SK-N-SH treated with all-trans-retinoic acid at 6 μM for 48 hours (cell line): ENCODE results near the gene TECTB.

Experiments used
- ATAC-seq: fragments of 200-7000 bp; cut with Tn5 transposase; 3 replicates; pipeline ENCODE4 v1.9.1; 2020; ENCODE audit warnings: mild to moderate bottlenecking, moderate library complexity
- ARNTL ChIP-seq: fragments of 450-650 bp; formaldehyde crosslinking; IDR thresholded peaks from 2 replicates; pipeline ENCODE4 v1.5.0; 2020; ENCODE audit warnings: low read depth, mild to moderate bottlenecking, moderate library complexity, borderline replicate concordance
- BACH2 ChIP-seq: fragments of 250-450 bp; sonication (Bioruptor Pico); IDR thresholded peaks from 2 replicates; pipeline ENCODE4 v1.9.0; 2021; ENCODE audit warnings: mild to moderate bottlenecking, borderline replicate concordance
- CSDC2 ChIP-seq: fragments of 250-450 bp; sonication (Bioruptor Pico); IDR thresholded peaks from 2 replicates; pipeline ENCODE4 v1.5.0; 2020; ENCODE audit warnings: mild to moderate bottlenecking, moderate library complexity
- ESRRG ChIP-seq: fragments of 250-450 bp; sonication (Bioruptor Pico); IDR thresholded peaks from 2 replicates; pipeline ENCODE4 v1.6.1; 2021; ENCODE audit warnings: mild to moderate bottlenecking
- ISL1 ChIP-seq: fragments of 250-450 bp; sonication (Bioruptor Pico); IDR thresholded peaks from 2 replicates; pipeline ENCODE4 v2.1.2; 2022; ENCODE audit warnings: mild to moderate bottlenecking, moderate library complexity
- OSR1 ChIP-seq: fragments of 250-450 bp; sonication (Bioruptor Pico); IDR thresholded peaks from 2 replicates; pipeline ENCODE4 v1.8.0; 2022; ENCODE audit warnings: moderate library complexity, mild to moderate bottlenecking, inconsistent platforms
- RARB ChIP-seq: fragments of 250-450 bp; sonication (Bioruptor Pico); IDR thresholded peaks from 2 replicates; pipeline ENCODE4 v1.8.0; 2021; ENCODE audit warnings: mild to moderate bottlenecking, moderate library complexity
- SNAI2 ChIP-seq: fragments of 250-450 bp; sonication (Bioruptor Pico); IDR thresholded peaks from 2 replicates; pipeline ENCODE4 v1.5.0; 2020; ENCODE audit warnings: mild to moderate bottlenecking, moderate library complexity
- TCF4 ChIP-seq: fragments of 250-450 bp; sonication (Bioruptor Pico); IDR thresholded peaks from 2 replicates; pipeline ENCODE4 v1.8.0; 2021; ENCODE audit warnings: mild to moderate bottlenecking, moderate library complexity, borderline replicate concordance
- TOX ChIP-seq: fragments of 250-450 bp; sonication (Bioruptor Pico); IDR thresholded peaks from 2 replicates; pipeline ENCODE4 v1.8.0; 2021; ENCODE audit warnings: mild to moderate bottlenecking, moderate library complexity, borderline replicate concordance
- ZC3H10 ChIP-seq: fragments of 250-450 bp; sonication (Bioruptor Pico); IDR thresholded peaks from 2 replicates; pipeline ENCODE4 v1.5.1; 2021; ENCODE audit warnings: mild to moderate bottlenecking, moderate library complexity
- ZFP3 ChIP-seq: fragments of 250-450 bp; sonication (Bioruptor Pico); IDR thresholded peaks from 2 replicates; pipeline ENCODE4 v1.5.0; 2020; ENCODE audit warnings: mild to moderate bottlenecking, moderate library complexity
- ZFP30 ChIP-seq: fragments of 450-650 bp; formaldehyde crosslinking; IDR thresholded peaks from 2 replicates; pipeline ENCODE4 v1.5.0; 2022; ENCODE audit warnings: mild to moderate bottlenecking, moderate library complexity
- ZNF565 ChIP-seq: fragments of 450-650 bp; formaldehyde crosslinking; conservative IDR thresholded peaks from 2 replicates; pipeline ENCODE4 v1.5.0; 2020; ENCODE audit warnings: low read depth, mild to moderate bottlenecking, moderate library complexity
- ZNF70 ChIP-seq: fragments of 450-650 bp; formaldehyde crosslinking; IDR thresholded peaks from 2 replicates; pipeline ENCODE4 v1.5.0; 2020; ENCODE audit warnings: mild to moderate bottlenecking, moderate library complexity
- TF ChIP-seq, protein P1 (sequence below): fragments of 250-450 bp; sonication (Bioruptor Pico); IDR thresholded peaks from 2 replicates; pipeline ENCODE4 v1.5.1; 2021; ENCODE audit warnings: mild to moderate bottlenecking, moderate library complexity
- TF ChIP-seq, protein P2 (sequence below): fragments of 250-450 bp; sonication (Bioruptor Pico); IDR thresholded peaks from 2 replicates; pipeline ENCODE4 v1.8.0; 2021; ENCODE audit warnings: low read depth, mild to moderate bottlenecking, moderate library complexity, borderline replicate concordance

TECTB gene

GRCh38 chr10:112299456-112299855, 16.3 kb downstream of the TECTB start:
- no peak for ATAC-seq
- TF ChIP-seq, protein P1, sequence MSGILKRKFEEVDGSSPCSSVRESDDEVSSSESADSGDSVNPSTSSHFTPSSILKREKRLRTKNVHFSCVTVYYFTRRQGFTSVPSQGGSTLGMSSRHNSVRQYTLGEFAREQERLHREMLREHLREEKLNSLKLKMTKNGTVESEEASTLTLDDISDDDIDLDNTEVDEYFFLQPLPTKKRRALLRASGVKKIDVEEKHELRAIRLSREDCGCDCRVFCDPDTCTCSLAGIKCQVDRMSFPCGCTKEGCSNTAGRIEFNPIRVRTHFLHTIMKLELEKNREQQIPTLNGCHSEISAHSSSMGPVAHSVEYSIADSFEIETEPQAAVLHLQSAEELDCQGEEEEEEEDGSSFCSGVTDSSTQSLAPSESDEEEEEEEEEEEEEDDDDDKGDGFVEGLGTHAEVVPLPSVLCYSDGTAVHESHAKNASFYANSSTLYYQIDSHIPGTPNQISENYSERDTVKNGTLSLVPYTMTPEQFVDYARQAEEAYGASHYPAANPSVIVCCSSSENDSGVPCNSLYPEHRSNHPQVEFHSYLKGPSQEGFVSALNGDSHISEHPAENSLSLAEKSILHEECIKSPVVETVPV (CRISPR knock-in tag), result no peak
- TF ChIP-seq RARB (CRISPR knock-in tag) (no peak), ESRRG (CRISPR knock-in tag) (no peak), TCF4 (no peak), SNAI2 (CRISPR knock-in tag) (no peak), ZNF565 (CRISPR knock-in tag) (no peak), BACH2 (no peak), ZFP30 (CRISPR knock-in tag) (no peak), TOX (CRISPR knock-in tag) (no peak), ARNTL (CRISPR knock-in tag) (no peak)
- TF ChIP-seq, protein P2, sequence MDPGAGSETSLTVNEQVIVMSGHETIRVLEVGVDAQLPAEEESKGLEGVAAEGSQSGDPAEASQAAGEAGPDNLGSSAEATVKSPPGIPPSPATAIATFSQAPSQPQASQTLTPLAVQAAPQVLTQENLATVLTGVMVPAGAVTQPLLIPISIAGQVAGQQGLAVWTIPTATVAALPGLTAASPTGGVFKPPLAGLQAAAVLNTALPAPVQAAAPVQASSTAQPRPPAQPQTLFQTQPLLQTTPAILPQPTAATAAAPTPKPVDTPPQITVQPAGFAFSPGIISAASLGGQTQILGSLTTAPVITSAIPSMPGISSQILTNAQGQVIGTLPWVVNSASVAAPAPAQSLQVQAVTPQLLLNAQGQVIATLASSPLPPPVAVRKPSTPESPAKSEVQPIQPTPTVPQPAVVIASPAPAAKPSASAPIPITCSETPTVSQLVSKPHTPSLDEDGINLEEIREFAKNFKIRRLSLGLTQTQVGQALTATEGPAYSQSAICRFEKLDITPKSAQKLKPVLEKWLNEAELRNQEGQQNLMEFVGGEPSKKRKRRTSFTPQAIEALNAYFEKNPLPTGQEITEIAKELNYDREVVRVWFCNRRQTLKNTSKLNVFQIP, result no peak

DNA sequence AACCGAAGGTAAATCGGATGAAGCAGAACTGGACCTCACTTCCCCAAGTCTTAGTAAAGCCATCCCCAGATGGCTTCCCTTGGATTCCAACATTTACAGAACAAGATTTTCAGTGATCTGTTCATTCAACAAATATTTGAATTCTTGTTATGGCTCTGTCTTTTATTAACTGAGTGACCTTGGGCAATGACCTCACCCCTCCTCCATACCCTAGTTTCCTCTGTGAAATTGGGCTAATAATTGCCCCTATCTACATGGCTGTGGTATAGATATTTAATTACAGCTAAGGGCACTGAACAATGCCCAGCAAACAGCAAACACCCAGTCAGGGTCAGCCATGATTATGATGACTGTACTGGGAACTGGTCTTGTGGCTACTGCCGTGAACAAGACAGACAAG, 19.1 kb downstream of the TECTB start:
- TF ChIP-seq SNAI2 (CRISPR knock-in tag) (no peak), ARNTL (CRISPR knock-in tag) (no peak), CSDC2 (CRISPR knock-in tag) (no peak), ZFP3 (CRISPR knock-in tag) (no peak), ZC3H10 (CRISPR knock-in tag) (no peak), ZNF565 (CRISPR knock-in tag) (no peak), ZFP30 (CRISPR knock-in tag) (no peak), ZNF70 (CRISPR knock-in tag) (no peak), ESRRG (CRISPR knock-in tag) (no peak), ISL1 (CRISPR knock-in tag) (no peak)
- TF ChIP-seq, protein P2, result no peak
- ATAC-seq, result no peak

- TF ChIP-seq TOX (CRISPR knock-in tag), result no peak
- TF ChIP-seq ZNF70 (CRISPR knock-in tag), result no peak
- TF ChIP-seq, protein P2, result no peak
- TF ChIP-seq ZNF565 (CRISPR knock-in tag), result no peak
- TF ChIP-seq OSR1 (CRISPR knock-in tag), result no peak
- no peak for TF ChIP-seq ESRRG (CRISPR knock-in tag)
- ATAC-seq, result no peak
Measured at GRCh38 chr10:112303528-112303927, 20.3 kb downstream of the TECTB start.

DNA sequence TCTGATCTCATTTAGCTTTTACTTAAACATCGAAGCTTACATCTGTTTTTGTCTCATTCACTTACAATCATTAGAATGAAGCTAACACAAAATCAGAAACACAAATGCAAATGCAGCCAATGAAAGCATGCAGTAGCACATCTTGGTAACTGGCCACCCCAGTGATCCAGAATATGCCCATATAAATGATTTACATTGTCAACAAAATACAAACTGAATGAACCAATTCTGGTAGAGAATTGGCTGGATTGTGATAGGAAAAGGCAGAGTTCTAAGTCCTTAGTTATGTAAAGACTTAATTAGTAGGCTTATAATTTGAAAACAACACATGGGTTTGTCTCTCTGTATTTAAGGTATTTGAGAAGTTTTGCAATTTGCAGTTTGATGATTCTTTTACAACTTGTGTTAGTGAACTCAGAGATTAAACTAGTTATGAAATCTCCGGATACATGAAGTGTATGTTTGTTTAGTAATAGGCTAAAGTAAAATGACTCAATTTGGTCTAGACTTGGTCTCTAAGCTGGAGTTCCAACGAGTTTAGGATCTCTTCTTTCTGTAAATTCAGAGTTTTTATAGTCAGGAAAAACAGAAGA, 21.2 kb downstream of the TECTB start:
- no peak for ATAC-seq
- no peak for TF ChIP-seq SNAI2 (CRISPR knock-in tag)
- TF ChIP-seq ZFP30 (CRISPR knock-in tag), result no peak
- no peak for TF ChIP-seq ZNF70 (CRISPR knock-in tag)
- no peak for TF ChIP-seq OSR1 (CRISPR knock-in tag)
- no peak for TF ChIP-seq CSDC2 (CRISPR knock-in tag)
- TF ChIP-seq, protein P2, result no peak
- TF ChIP-seq, protein P1 (CRISPR knock-in tag), result no peak
- TF ChIP-seq, all 23 proteins: peak for 0
